HG02623 (cell line): ENCODE results near the gene C18orf63.
"Not testable (repeated sequence)": the region's sequence is repeated elsewhere in the genome, so short reads cannot be mapped to it uniquely, and the experiment has no call there.

Source experiments
- ATAC-seq: cut with Tn5 transposase; IDR thresholded peaks from one replicate; pipeline ENCODE4 v1.9.1; 2021; ENCODE audit warnings: moderate library complexity; ENCODE audit not compliant: unreplicated experiment

Gene C18orf63

DNA sequence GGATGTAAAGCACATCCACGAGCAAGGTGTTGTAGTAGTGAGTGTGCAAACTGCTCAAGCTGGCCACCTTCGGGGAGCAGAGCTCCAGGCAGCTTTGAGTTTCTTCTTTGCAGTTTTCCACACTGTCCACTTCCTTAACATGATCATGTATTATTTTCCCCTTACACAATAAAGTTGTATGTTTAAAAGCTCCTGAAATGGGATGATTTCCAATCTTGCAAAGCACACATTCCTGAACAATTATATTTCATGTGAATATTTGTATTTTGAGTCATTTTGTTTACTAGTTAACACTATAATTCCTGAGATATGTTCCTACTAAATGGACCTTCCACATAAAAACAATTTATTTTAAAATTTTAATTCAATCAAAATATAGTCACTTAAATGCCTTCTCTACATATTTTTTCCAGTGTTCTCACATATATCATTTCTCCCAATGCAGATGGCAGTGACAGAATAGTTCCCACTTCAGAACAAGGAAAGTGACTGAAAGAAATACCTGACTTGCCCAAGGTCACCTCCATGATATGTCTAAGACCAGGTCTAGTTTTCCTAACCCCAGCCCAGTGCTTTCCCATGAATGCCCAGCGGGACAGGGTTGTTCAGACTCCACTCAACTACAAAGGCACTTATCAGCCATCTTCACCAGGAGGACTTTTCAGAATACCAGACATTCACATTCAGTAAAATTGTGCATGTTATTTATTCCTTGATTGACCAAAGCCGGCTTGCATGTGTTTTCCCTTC, 29.4 kb upstream of the C18orf63 start:
- ATAC-seq: no peak

DNA sequence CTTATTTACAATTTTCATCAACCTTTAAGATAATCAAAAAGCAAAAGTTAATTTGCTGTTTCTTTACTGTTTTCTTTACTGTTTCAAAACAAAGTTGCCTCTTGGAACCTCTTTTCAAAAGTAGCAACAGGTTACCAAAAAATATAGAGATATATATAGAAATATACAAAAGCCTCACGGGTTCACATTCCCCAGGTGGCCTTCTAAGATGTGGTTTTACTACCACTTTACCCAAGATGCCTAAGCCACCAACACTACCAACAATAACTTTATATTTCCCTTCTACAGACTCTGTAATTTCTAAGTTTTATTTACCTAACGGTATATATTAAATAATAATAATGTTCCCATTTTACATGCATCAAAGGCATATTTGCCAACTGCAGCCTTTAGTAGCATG, 28.8 kb upstream of the C18orf63 start:
- ATAC-seq: no peak

DNA sequence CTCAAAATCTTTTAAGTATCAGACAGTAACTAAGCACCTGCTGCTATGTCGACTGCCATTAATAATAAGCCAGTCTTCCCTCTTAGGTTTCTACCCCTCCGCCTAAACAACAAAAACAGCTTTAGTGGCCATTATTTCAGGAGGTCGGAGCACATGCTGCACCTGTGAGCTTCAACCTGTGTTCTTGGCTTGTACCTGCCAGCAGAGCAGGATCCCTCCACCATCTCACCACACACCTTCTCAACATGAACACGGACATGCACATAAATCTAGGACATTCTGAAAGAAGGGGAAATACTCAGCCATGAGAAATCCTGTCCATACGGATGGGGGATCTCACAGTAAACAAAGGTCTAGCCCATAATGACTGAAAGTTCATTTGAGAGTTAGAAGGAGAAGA, 27.6 kb upstream of the C18orf63 start:
- ATAC-seq: no peak

DNA sequence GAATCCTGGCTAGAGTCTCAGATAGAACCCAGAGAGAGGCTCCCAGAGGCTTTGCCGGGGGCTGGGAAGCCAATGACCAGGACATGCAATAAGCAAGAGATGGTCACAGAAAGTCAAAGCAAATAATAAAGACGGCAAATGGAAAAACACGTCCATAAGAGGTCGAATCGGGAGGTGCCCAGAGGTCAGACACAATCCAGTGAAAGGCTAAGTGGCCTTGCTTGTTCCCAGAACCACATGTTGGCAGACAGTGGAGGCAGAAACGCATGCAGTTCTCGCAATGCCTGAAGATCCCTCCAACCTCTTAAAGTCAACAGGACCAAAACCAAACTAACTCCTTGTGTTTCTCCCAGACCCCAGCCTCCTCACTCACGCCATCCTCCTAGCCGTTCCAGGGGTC, 26.9 kb upstream of the C18orf63 start:
- no peak for ATAC-seq

DNA sequence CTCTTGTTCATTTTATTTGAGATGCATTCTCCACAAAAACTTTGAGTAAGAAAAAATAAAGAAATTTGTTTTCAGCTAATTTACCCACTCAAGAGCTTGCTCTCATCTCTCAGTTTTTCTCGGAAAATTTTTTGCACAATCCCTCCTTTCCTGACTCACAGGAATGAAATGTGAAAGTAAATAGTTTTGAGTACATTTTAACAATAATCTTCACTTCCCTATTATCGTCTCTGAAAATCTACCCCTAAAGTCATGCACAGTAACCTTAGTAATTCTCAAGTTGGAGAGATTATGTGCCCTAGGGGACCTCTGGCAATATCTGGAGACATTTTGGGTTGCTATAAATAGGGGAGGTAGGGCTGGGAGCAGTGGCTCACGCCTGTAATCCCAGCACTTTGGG, 26.5 kb upstream of the C18orf63 start:
- ATAC-seq: no peak

DNA sequence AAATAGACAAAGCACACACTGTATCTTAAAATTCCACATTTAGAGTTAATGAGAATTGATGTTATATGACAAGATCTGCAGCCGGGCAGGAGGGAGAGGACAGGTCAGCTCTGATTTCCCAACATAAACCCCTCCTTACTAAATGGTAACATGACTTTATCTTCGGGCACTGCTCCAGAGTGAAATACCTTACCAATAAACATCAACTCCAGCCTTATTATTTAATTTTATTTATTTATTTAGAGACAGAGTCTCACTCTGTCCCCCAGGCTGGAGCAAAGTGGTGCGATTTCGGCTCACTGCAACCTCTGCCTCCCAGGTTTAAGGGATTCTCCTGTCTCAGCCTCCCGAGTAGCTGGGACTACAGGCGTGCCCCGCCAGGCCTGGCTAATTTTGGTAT, 25.6 kb upstream of the C18orf63 start:
- ATAC-seq: no peak

DNA sequence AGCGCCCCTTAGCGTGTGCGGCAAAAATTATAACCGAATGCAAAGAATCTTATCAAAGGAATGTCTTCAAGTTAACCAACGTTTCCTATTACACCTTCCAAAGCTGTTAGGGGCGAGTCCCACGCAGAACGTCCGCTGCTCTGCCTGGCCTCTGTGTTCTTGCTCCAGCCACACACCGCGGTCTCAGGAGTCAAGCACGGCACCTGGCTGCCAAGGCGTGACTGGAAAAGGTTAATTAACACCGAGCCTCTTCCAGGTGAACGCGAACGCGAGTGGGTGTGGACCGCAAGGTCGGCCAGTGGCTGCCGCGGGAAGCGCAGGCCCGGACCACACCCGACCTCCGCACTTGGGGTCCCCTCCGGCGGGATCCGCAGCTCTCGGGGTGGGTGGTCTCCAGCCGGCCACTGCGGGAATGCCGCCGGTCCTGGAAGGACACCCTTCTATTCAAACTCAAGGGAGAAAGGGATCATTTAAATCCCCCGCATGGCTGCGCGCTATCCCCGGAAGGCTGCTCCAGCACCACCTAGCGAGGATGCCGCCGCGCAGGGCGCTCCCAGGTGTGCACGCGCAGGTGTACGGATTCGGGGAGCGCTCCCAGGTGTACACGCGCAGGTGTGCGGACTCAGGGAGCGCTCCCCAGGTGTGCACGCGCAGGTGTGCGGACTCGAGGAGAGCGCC, 24.7 kb upstream of the C18orf63 start:
- no peak for ATAC-seq

DNA sequence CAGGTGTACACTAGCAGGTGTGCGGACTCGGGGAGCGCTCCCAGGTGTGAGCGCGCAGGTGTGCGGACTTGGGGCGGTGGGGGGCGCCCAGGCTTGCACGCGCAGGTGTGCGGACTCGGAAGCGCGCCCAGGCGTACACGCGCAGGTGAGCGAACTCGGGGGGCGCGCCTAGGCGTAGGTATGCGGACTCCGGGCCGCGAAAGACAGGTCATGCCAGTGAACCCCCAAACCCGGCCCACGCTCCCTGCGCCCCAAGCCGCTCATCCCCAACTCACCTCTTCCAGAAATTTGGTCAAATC, 24.2 kb upstream of the C18orf63 start:
- ATAC-seq: no peak

DNA sequence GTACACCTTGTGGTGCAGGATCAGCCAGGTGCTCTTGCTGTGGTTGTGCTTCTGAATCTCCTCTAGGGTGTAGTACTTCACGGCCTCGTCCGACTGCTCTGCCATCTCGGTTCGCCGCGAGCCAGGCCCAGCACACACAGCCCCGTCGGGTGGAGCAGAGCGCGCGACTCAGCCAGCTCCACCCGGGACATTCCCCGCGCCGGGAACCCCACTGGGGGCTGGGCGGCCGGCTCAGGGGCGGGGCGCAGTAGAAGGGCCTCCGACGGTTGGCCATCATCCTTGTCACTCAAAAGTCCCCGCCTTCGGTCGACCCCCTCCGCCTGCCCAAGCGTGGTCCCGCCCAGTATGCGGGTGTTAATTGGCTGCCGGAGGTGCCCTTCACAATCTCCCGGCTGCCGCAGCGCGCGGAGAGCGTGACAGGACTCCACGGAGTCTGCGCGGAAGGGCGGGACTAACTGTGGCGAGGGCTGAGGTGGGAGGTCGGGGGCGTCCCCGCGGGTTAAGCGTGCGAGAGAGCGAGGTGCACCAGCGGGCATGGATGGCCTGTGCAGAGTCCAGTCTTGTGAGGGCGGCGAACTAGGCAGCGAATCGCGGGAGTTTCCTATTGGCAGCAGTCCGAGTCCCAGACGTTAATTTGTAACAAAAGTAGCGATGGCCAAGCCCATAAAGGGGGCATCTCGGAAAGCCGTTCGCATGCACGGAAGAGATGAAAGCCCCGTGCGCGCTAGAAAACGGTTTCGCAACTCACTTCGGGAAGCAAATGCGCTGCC, 23.7 kb upstream of the C18orf63 start, which contains the start of gene CYB5A:
CYB5A (minus strand) TSS at position 193 of the 770 bp plus-strand sequence; CDS start at position 105, 88 bp downstream.
- peak; percentile 98 for ATAC-seq

DNA sequence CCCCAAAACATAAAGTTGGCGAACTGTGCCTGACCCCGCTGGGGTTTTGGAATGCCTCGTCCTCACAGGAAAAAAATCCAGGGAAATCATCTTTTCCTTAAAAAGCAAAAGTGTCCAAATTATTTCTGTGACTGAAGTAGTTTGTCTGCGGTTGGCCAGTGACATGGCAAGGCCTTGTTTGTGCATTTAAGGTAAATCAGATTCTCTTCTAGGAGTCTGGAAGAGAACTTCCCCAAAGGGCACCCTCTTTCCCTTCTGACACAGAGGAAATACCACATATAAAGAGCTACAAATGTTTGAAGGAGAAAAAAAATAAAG, 23.1 kb upstream of the C18orf63 start:
- ATAC-seq: no peak

DNA sequence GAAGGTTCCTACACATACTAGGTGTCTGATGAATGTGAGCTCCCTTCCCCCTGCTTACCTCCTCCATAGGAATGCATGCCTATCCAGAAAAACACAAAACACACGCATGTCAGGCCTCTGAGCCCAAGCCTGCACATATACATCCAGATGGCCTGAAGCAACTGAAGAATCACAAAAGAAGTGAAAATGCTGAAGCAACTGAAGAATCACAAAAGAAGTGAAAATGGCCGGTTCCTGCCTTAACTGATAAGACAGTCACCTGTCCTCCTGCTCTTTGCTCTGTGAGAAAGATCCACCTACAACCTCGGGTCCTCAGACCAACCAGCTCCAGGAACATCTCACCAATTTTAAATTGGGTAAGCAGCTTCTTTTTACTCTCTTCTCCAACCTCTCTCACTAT, 22.7 kb upstream of the C18orf63 start:
- not testable (repeated sequence) for ATAC-seq

DNA sequence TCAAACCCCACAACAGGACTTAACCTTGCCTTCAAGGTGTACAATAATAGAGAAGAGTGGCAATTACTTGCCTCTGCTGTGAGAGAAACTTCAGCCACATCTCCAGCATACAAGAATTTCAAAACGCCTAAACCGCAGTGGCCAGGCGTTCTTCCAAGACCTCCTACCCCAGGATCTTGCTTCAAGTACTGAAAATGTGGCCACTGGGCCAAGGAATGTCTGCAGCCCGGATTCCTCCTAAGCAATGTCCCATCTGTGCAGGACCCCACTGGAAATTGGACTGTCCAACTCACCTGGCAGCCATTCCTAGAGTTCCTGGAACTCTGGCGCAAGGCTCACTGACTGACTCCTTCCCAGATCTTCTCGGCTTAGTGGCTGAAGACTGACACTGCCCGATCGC, 21.1 kb upstream of the C18orf63 start:
- no peak for ATAC-seq

DNA sequence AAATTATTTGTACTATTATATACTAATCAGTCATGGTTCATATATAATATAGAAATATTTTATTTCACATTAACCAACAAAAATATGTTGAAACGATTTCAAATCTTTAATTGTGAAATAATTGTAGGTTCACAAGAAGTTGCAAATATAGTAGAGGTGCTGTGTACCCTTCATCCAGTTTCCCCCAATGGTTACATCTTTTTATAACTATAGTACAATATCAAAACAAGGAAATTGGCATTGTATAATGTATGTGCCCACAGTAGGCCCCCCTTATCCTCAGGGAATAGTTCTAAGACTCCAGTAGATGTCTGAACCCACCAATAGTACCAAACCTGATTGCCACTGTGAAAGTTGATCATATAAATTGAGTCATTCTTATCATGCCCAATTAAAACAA, 16.5 kb upstream of the C18orf63 start:
- ATAC-seq: no peak

DNA sequence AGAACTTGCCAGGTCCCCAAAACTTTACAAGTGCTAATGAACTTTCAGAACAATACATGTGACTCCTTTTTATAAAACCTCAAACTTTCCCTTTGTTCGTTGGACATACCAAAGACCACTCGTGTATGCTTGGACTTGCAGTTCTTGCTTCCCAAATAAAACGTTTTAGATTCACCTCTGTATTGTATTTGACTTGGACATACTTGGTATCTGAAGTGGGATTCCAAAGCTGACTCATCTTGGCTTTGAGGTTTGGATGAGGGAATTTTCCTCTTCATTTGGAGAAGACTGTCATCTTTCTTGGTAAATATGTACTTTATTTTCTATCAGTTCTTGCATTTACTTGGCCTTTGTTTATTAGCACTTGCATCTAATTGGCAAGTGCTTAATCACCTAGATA, 15.9 kb upstream of the C18orf63 start:
- ATAC-seq: no peak

DNA sequence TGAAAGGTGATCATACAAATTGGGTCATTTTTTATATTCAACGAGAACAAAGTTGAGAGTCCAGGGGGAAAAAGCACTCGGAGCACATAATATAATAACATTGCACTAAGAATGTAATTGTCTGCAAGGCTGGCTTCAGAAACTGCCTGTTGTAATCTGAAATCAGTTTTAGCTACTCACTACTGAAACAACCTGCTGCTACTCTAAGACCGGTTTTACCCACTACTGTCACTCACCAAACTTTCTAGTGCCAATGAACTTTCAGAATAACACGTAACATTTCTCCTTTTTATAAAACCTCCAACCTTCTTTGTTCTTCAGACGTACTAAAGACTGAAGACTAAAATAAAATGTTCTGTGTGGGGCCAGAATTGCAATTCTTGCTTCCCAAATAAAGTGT, 12.3 kb upstream of the C18orf63 start:
- no peak for ATAC-seq

DNA sequence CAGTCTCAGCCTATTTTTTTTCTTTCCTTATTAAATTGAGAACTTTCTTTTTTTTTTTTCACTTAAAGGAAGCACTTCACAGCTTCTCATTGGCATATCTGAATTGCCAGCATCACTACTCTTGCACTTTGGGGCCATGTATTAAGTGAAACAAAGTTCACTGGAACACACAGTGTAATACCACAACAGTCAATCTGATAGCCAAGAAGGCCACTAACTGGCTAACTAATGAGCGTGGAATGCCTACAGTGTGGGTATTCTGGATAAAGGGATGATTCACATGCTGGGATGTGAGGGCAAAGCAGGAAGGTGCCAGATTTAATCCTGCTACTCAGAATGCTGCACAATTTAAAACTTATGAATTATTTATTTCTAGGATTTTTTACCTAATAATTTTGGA, 11.7 kb upstream of the C18orf63 start:
- no peak for ATAC-seq

DNA sequence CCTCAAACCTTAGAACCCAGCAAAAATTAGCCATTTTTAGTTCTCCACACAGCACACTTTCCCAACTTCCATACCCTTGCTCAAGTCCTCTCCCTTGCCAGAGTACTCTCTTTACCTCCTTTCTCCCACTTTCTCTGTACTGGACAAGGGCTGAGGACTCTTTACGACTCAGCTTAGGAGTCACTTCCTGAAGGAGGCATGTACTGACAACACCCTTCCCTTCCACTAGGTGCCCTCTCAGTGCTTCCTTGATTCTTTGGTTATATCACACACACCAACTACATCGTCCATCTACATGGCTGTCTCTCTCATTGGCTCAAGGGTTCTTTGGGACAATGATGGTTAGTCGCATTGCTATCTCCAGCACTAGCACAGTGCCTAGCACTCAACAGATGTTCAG, 5.2 kb upstream of the C18orf63 start:
- ATAC-seq: no peak

DNA sequence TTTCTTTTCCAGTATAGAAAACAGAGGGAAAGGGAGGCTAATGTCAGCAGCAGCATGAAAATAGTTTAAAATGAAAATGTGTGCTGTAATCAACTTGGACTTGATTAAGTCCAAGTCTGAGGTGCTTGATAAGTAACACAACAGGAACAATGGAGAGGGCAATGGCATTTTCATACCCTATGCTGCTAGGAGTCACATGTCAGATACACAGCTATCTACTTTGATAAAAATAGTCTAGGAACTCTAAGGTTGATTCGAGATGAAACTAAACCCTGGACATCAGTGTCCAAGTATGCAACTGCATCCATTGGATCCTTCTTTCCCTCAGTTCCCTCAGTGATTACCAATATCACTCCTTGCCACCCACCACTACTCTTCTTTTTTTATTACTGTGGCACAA, 4.6 kb upstream of the C18orf63 start:
- no peak for ATAC-seq

DNA sequence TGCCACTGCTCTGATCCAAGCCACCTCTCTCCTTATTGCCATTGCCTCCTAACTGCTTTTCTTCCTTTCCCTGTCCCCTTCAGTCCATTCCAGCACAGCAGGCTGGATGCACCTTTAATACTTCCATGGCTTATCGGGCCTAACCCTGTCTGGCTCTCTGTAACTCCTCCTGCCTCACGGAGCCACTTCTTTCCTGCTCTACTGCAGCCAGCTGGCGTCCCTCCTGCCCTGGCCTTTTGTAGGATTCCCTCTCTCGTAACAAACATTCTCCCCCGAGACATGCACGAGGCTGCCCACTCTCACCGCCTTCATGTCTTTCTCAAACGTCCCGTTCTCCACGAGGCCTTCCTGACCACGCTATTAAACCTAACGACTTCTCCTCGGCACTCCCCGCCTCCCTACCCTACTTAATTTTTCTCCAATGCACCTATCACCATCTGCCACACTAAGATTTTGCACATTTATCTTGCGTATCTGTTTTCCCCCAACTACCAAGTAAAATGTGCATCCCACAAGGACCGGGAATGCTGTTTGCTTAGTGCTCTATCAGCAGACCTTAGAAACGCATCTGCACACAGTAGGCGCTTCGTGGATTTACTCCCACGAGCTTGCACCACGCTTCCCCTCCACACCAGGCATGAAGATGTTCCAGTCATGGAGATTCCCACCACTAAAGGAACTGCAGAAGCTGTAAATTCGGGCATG, 728 bp upstream of the C18orf63 start:
- ATAC-seq: no peak

DNA sequence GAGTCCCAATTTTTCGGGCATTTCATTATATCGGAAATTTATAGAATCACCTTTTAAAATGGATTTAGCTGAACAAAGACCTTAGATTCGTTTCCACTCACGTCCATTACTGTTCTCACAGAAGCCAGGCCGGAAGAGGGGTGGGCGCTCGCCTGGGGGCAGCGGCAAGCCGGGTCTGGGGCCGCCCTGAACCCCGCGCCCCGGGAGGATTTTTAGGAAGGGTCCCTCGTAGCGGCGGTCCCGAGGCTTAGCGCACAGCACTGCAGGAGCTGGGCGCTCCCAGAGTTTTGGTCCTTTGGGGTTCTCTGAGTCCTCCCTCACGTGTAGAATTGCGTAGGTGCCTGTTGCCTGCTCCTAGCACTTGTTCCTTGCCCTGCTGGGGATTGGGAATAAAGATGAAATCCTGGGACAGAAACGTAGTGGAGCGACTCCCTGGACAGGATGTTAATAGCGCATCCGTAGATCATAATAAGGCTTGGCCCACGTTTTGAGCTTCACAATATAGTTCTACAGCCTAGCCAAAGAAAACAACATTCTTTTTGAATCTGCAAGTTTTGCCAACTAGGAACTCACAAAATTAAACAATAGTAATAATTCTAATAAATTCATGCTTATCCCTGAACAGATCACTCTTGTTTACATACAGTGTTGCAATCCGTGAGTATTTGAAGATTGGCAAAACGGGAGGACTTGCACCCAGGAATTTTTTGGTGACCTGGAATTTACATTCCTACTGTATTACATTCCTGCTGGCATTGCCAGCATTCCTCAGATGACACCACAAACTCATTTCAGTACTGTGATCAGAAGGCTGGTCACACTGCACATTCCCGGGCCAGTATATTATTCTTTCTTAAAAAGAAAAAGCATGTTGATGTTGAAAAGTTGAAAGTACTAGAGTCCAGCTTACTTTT, 875 bp downstream of the C18orf63 start:
- ATAC-seq: no peak

DNA sequence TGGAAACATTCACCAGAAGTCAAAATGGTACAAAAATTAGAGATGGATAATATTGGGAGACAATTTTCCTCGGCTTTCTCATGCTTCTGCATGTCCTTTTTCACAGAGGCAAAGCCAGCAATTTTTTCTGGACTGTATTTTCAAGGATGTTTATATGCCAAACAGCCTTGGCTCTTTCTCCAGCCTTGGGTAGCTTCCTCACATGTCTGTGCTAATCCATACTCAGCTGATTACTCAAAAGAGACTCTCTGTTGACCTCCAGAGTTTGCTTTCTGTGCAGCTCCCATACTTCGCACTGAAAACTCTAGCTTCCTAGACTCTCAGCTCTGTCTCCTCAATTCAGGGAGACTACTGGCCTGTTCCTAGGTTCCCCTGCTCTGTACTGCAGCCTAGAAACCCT, 10.6 kb downstream of the C18orf63 start:
- no peak for ATAC-seq
